Lung microvascular endothelial cell (primary cell): Measurements from ENCODE around the gene PHETA2. TPM values are rescaled to one million over a fixed set of nuclear protein-coding genes. Genes with fewer than 3 reads are reported as not detected.
A peak's percentile ranks its signal among the peaks of the same experiment; 100 is the strongest.
"Not testable (repeated sequence)": the region's sequence is repeated elsewhere in the genome, so short reads cannot be mapped to it uniquely, and the experiment has no call there.

Source experiments
- DNase-seq, 2 donors: peaks; one replicate each; pipeline versions ENCODE4 v3.0.0 to v3.0.0-alpha.2; 2010; ENCODE audit warnings: low read depth in 2 of 2
- total RNA-seq: library from RNA; depleted of rRNA; stranded (reverse); fragments of >200 nt; gene quantifications from 2 replicates; pipeline ENCODE4 v1.2.1, GENCODE V29; 2014

The PHETA2 gene
- total RNA-seq, 1 donor from 2014 or later, result 22.8 TPM

GRCh38 chr22:42069801-42070516 is 4.1 kb upstream of the PHETA2 start:
- DNase-seq, result peak in 1 of 2 donors; percentile 24

GRCh38 chr22:42070517-42071422 is 3.3 kb upstream of the PHETA2 start, which contains the start of gene NAGA:
NAGA (minus strand) TSS chr22:42070812; CDS start chr22:42070297, 515 bp downstream.
- DNase-seq, result peak; percentile 96

- DNase-seq, result not testable (repeated sequence)
Measured at GRCh38 chr22:42071508-42071907, 2.5 kb upstream of the PHETA2 start.

GRCh38 chr22:42072606-42073330 is 1.3 kb upstream of the PHETA2 start:
- DNase-seq, result no peak

GRCh38 chr22:42073621-42074041 is 417 bp upstream of the PHETA2 start:
- DNase-seq, result no peak

- DNase-seq, result no peak
Measured at GRCh38 chr22:42074846-42075676, 1.0 kb downstream of the PHETA2 start.

- DNase-seq, result no peak
Measured at GRCh38 chr22:42076764-42077485, 2.9 kb downstream of the PHETA2 start.

- no peak for DNase-seq
Measured at GRCh38 chr22:42077486-42078125, 3.6 kb downstream of the PHETA2 start.

- DNase-seq, result peak; percentile 14 to 29
Measured at GRCh38 chr22:42078469-42079318, 4.6 kb downstream of the PHETA2 start.

GRCh38 chr22:42079319-42080251 is 5.5 kb downstream of the PHETA2 start, which contains the start of gene SMDT1:
SMDT1 (plus strand) TSS chr22:42079700; CDS start chr22:42079769, 69 bp downstream.
- peak; percentile 99 for DNase-seq

GRCh38 chr22:42080287-42080686 is 6.2 kb downstream of the PHETA2 start:
- peak; percentile 61 to 89 for DNase-seq

GRCh38 chr22:42083119-42083518 is 9.1 kb downstream of the PHETA2 start:
- DNase-seq, result no peak

GRCh38 chr22:42084874-42085273 is 10.8 kb downstream of the PHETA2 start:
- no peak for DNase-seq

GRCh38 chr22:42086051-42086450 is 12.0 kb downstream of the PHETA2 start:
- DNase-seq, result peak; percentile 43 to 57

- peak; percentile 99 for DNase-seq
Measured at GRCh38 chr22:42090596-42091454, 16.8 kb downstream of the PHETA2 start, which contains the start of gene NDUFA6. NDUFA6 (minus strand) TSS chr22:42090772; CDS start chr22:42090744, 28 bp downstream.

GRCh38 chr22:42091455-42091782 is 17.4 kb downstream of the PHETA2 start:
- DNase-seq, result no peak
